Hematopoietic multipotent progenitor cell treated with erythropoietin and hydrocortisone succinate and interleukin-3 and kit ligand, for 8 days (in vitro differentiated cells): ENCODE results near the gene MEF2C.

Source experiments
- DNase-seq: peaks from one replicate; pipeline ENCODE4 v3.0.0-alpha.2; 2015

MEF2C gene

GRCh38 chr5:88708682-88709398 lies 174.1 kb downstream of the MEF2C start:
- DNase-seq, result no peak

- no peak for DNase-seq
Observed at GRCh38 chr5:88708021-88708420, 175.0 kb downstream of the MEF2C start.

GRCh38 chr5:88707216-88707965 lies 175.6 kb downstream of the MEF2C start:
- DNase-seq, result no peak

- no peak for DNase-seq
Observed at GRCh38 chr5:88702332-88702731, 180.7 kb downstream of the MEF2C start.

GRCh38 chr5:88700121-88700520 lies 182.9 kb downstream of the MEF2C start:
- DNase-seq, result no peak

- no peak for DNase-seq
Observed at GRCh38 chr5:88698290-88698689, 184.7 kb downstream of the MEF2C start.

- DNase-seq, result no peak
Observed at GRCh38 chr5:88696466-88696865, 186.5 kb downstream of the MEF2C start.

- DNase-seq, result no peak
Observed at GRCh38 chr5:88695931-88696330, 187.1 kb downstream of the MEF2C start.

GRCh38 chr5:88695232-88695631 lies 187.8 kb downstream of the MEF2C start:
- DNase-seq, result no peak

- DNase-seq, result no peak
Observed at GRCh38 chr5:88694023-88694679, 188.8 kb downstream of the MEF2C start.

GRCh38 chr5:88693071-88693932 lies 189.7 kb downstream of the MEF2C start:
- DNase-seq, result no peak

- DNase-seq, result no peak
Observed at GRCh38 chr5:88691945-88692868, 190.8 kb downstream of the MEF2C start.

GRCh38 chr5:88691230-88691582 lies 191.8 kb downstream of the MEF2C start:
- DNase-seq, result no peak

GRCh38 chr5:88690409-88691229 lies 192.4 kb downstream of the MEF2C start:
- peak; percentile 71 for DNase-seq

- no peak for DNase-seq
Observed at GRCh38 chr5:88689668-88690408, 193.1 kb downstream of the MEF2C start.

- DNase-seq, result no peak
Observed at GRCh38 chr5:88688984-88689667, 193.9 kb downstream of the MEF2C start.

- DNase-seq, result no peak
Observed at GRCh38 chr5:88688156-88688983, 194.6 kb downstream of the MEF2C start.

GRCh38 chr5:88687373-88687911 lies 195.5 kb downstream of the MEF2C start:
- DNase-seq, result no peak
